A673 (cell line): ENCODE data around the gene MYO1D. TPM values are rescaled to one million over a fixed set of nuclear protein-coding genes. Genes with fewer than 3 reads are reported as not detected.

Source experiments
- BruUV-seq: library from RNA; stranded (reverse); fragments of 400-500 nt; replicated peaks from 2 replicates; lab custom pipeline; 2021; lab: Mats Ljungman, UMichigan
- CTCF ChIA-PET: fragments of 300-600 bp; sonication (Branson Sonifier 250); formaldehyde crosslinking; loops from one replicate; lab custom pipeline; 2022; ENCODE audit warnings: antibody characterized with exemption; lab: Charles Lee
- POLR2A ChIA-PET: fragments of 300-600 bp; sonication (Branson Sonifier 250); formaldehyde crosslinking; loops from one replicate; lab custom pipeline; 2022; ENCODE audit warnings: antibody characterized with exemption; ENCODE audit not compliant: low non-redundant PET; lab: Charles Lee
- DNase-seq: peaks from one replicate; pipeline ENCODE4 v3.0.0-alpha.2; 2015; ENCODE audit warnings: low spot score
- H3K27ac ChIP-seq: fragments of 200-600 bp; sonication (generic); 2 replicates; pipeline ENCODE4 v1.5.1; 2016; ENCODE audit warnings: mixed run types, low read depth, mild to moderate bottlenecking, mixed read lengths, antibody characterized with exemption, low read length; ENCODE audit not compliant: poor library complexity, severe bottlenecking
- H3K27me3 ChIP-seq: fragments of 200-600 bp; sonication (generic); replicated peaks from 2 replicates; pipeline ENCODE4 v1.6.1; 2017; ENCODE audit warnings: mixed run types, low read depth, mild to moderate bottlenecking, mixed read lengths, antibody characterized with exemption, low read length; ENCODE audit not compliant: insufficient read depth, poor library complexity
- H3K36me3 ChIP-seq: fragments of 200-600 bp; sonication (generic); 2 replicates; pipeline ENCODE4 v1.6.1; 2016; ENCODE audit warnings: mixed run types, mild to moderate bottlenecking, mixed read lengths, antibody characterized with exemption, low read length; ENCODE audit not compliant: insufficient read depth, poor library complexity, severe bottlenecking
- H3K4me1 ChIP-seq: fragments of 200-600 bp; sonication (generic); 2 replicates; pipeline ENCODE4 v1.6.1; 2017; ENCODE audit warnings: mixed run types, mild to moderate bottlenecking, mixed read lengths, antibody characterized with exemption, low read length; ENCODE audit not compliant: insufficient read depth, poor library complexity, severe bottlenecking
- H3K4me3 ChIP-seq: fragments of 200-600 bp; sonication (generic); 2 replicates; pipeline ENCODE4 v1.5.1; 2016; ENCODE audit warnings: low read depth, mixed run types, mild to moderate bottlenecking, mixed read lengths, low read length; ENCODE audit not compliant: poor library complexity, severe bottlenecking
- H3K9me3 ChIP-seq: fragments of 200-600 bp; sonication (generic); 2 replicates; pipeline ENCODE4 v1.6.1; 2016; ENCODE audit warnings: mixed run types, low read depth, mild to moderate bottlenecking, mixed read lengths, antibody characterized with exemption, low read length; ENCODE audit not compliant: poor library complexity, severe bottlenecking
- CTCF ChIP-seq: fragments of 300-800, 200-600 bp; sonication (generic); conservative IDR thresholded peaks from 2 replicates; pipeline ENCODE4 v1.5.1; 2017; ENCODE audit warnings: low read depth, mild to moderate bottlenecking, antibody characterized with exemption, low read length, moderate library complexity, mixed read lengths
- EZH2 ChIP-seq: fragments of 200-600 bp; sonication (generic); IDR thresholded peaks from 2 replicates; pipeline ENCODE4 v1.6.1; 2017; ENCODE audit warnings: borderline replicate concordance, low read depth, mild to moderate bottlenecking, mixed read lengths, antibody characterized with exemption, low read length; ENCODE audit not compliant: poor library complexity, severe bottlenecking
- intact Hi-C: fragments of 100-400 bp; cut with micrococcal nuclease; formaldehyde crosslinking; loops from one replicate; pipeline ENCODE4 v1.10.0; 2022; ENCODE audit not compliant: unreplicated experiment
- total RNA-seq: library from RNA; stranded (reverse); gene quantifications from 2 replicates; pipeline ENCODE4 v1.2.3, GENCODE V29; 2021

MYO1D gene
- total RNA-seq, 1 experiment from 2014 or later, result 10.4 TPM

- CTCF ChIA-PET, result no interaction called here
These were observed 41.6 kb downstream of the MYO1D start for GRCh38 chr17:32835291-32835761.

GRCh38 chr17:32834104-32834503, 42.8 kb downstream of the MYO1D start:
- no peak overlapping the region for H3K4me3 ChIP-seq
- no peak for DNase-seq
- no TSS peak for BruUV-seq
- ChIA-PET CTCF (no interaction called here), POLR2A (no interaction called here)
- TF ChIP-seq EZH2 (no peak), CTCF (no peak)
- H3K36me3 ChIP-seq, result no peaks in the 10 kb centered on the region
- no peak overlapping the region for H3K27ac ChIP-seq
- intact Hi-C loops, result no loop called here
- H3K9me3 ChIP-seq, result no peaks in the 10 kb centered on the region
- no peaks in the 10 kb centered on the region for H3K4me1 ChIP-seq
- H3K27me3 ChIP-seq, result no peaks in the 10 kb centered on the region

More at GRCh38 chr17:32835291-32835761, 41.6 kb downstream of the MYO1D start:
- DNase-seq, result no peak
- Histone ChIP-seq H3K4me1 (no peaks in the 10 kb centered on the region), H3K4me3 (no peak overlapping the region), H3K36me3 (no peaks in the 10 kb centered on the region), H3K27ac (no peak overlapping the region), H3K27me3 (no peaks in the 10 kb centered on the region), H3K9me3 (no peaks in the 10 kb centered on the region)
- TF ChIP-seq CTCF, result no peak
- no peak for TF ChIP-seq EZH2
- POLR2A ChIA-PET, result no interaction called here
- no TSS peak for BruUV-seq
- intact Hi-C loops, result no loop called here

DNA sequence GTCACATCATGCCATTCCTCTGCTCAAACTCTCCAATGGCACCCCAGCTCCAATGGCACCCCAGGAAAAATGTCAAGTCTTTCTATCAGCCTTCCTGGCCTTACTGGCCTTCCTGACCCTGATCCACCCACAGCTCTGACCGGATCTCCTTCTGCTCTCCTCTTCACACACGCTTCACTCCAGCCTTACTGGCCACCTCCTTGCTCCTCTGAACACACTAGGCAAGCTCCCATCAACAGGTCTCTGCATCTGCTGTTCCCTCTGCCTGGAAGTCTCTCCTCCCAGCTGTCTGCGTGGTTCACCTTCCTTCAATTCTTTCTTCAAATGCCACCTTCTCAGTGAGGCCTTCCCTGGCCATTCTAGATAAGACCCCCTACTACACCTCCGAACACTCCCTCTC, 43.4 kb downstream of the MYO1D start:
- DNase-seq, result no peak
- TF ChIP-seq CTCF (no peak), EZH2 (no peak)
- Histone ChIP-seq H3K27ac (no peak overlapping the region), H3K4me1 (no peaks in the 10 kb centered on the region), H3K36me3 (no peaks in the 10 kb centered on the region), H3K9me3 (no peaks in the 10 kb centered on the region), H3K27me3 (no peaks in the 10 kb centered on the region), H3K4me3 (no peak overlapping the region)
- intact Hi-C loops, result no loop called here
- CTCF ChIA-PET, result no interaction called here
- POLR2A ChIA-PET, result no interaction called here
- no TSS peak for BruUV-seq
